Natural killer cell treated with Interleukin-12 subunit alpha and Interleukin-12 subunit beta and Interleukin-15 and Interleukin-18, amount 100 ng/mL, for 72 hours (primary cell): ENCODE measurements around the gene FBXW4. TPM values are rescaled to one million over a fixed set of nuclear protein-coding genes. Genes with fewer than 3 reads are reported as not detected.
A peak's percentile ranks its signal among the peaks of the same experiment; 100 is the strongest.

Experiments
- ATAC-seq, 2 donors: fragments of 150-1000 bp; cut with Tn5 transposase in 1 of 2; sonication (Bioruptor Pico), chemical (Tn5 transposase) in 1 of 2; 2 replicates each; pipeline ENCODE4 v1.10.0; 2021
- DNase-seq: peaks from one replicate; pipeline ENCODE4 v3.0.0; 2022; ENCODE audit warnings: low spot score
- H3K27ac Mint-ChIP-seq, 2 donors: 1 replicate in 1 of 2; 2 replicates in 1 of 2; pipeline ENCODE4 v1.8.0; 2022; ENCODE audit warnings: mixed read lengths in 2 of 2, mild to moderate bottlenecking in 1 of 2, moderate library complexity in 1 of 2
- H3K27me3 Mint-ChIP-seq, 2 donors: 1 replicate in 1 of 2; 2 replicates in 1 of 2; pipeline ENCODE4 v1.8.0; 2022; ENCODE audit warnings: mixed read lengths in 2 of 2
- H3K36me3 Mint-ChIP-seq: one replicate; pipeline ENCODE4 v1.8.0; 2022; ENCODE audit warnings: mixed read lengths
- H3K4me1 Mint-ChIP-seq, 2 donors: 1 replicate in 1 of 2; 2 replicates in 1 of 2; pipeline ENCODE4 v1.8.0; 2022; ENCODE audit warnings: low read depth in 2 of 2, mixed read lengths in 2 of 2, mild to moderate bottlenecking in 1 of 2
- H3K4me3 Mint-ChIP-seq: one replicate; pipeline ENCODE4 v1.8.0; 2022; ENCODE audit warnings: mixed read lengths
- H3K9me3 Mint-ChIP-seq: 2 replicates; pipeline ENCODE4 v1.8.0; 2022; ENCODE audit warnings: mixed read lengths
- total RNA-seq, 2 donors: library from RNA; stranded (reverse); gene quantifications; one replicate each; pipeline ENCODE4 v1.2.3, GENCODE V29; 2022

FBXW4 gene
- total RNA-seq, 2 donors from 2014 or later = 45.5 to 52.3 TPM

DNA sequence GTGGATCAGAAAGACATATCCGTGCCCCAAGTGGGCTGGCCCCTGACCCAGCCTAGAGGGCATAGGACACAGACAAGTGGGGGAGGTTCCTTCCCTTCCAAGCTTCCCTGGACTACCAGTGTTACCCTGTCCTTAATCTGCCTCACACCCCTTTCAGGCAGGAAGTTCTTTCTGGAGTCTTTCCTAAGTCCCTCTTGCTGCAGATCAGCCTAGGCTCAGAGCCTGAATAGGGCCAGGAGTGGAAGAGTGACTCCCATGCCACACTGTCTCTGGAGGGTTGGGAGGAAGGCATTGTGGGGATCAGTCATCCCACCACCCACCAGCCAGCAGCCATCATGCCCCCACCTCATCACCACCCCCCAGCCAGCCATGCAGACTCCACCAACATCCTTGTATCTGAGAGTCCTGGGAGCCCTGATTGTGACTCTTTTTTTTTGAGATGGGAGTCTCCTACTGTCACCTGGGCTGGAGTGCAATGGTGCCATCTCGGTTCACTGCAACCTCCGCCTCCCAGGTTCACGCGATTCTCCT is 129.5 kb downstream of the FBXW4 start:
- Mint-ChIP-seq H3K9me3 (no peaks in the 10 kb centered on the region), H3K36me3 (no peaks in the 10 kb centered on the region), H3K4me1 (peaks cover 8 to 9% of the 10 kb centered on the region in 2 donors), H3K27ac (no peak overlapping the region), H3K27me3 (peaks cover 26 to 34% of the 10 kb centered on the region in 2 donors), H3K4me3 (no peak overlapping the region)
- ATAC-seq = no peak
- DNase-seq = peak; percentile 49

DNA sequence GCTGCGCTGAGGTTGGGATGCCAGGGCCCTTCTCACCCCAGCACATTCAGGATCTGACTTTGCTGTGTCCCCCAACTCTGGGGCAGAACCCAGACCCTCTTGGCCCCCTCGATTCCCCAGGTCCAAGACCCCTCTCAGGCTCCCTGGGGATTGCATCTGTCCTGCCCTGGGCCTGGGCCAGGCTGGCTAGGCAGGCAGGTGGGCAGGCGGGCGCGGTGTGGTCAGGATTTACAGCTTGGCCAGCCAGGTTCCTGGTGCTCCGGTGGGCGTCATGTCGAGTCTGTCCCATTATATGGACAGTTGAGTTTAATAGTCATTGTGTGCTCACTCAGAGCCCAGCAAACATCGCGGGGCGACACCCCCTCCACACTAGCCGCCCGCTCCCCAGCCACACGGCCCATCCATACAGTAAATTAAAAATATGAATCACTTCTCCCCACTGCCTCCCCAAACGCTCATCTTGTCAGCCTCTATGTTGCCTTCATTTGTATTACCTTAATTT is 130.4 kb downstream of the FBXW4 start:
- DNase-seq (no peak), ATAC-seq (no peak)
- no peak overlapping the region for H3K4me3 Mint-ChIP-seq
- peaks cover 26 to 34% of the 10 kb centered on the region in 2 donors for H3K27me3 Mint-ChIP-seq
- H3K27ac Mint-ChIP-seq = no peak overlapping the region
- H3K9me3 Mint-ChIP-seq = no peaks in the 10 kb centered on the region
- H3K4me1 Mint-ChIP-seq = peaks cover 8 to 10% of the 10 kb centered on the region in 2 donors
- no peaks in the 10 kb centered on the region for H3K36me3 Mint-ChIP-seq

DNA sequence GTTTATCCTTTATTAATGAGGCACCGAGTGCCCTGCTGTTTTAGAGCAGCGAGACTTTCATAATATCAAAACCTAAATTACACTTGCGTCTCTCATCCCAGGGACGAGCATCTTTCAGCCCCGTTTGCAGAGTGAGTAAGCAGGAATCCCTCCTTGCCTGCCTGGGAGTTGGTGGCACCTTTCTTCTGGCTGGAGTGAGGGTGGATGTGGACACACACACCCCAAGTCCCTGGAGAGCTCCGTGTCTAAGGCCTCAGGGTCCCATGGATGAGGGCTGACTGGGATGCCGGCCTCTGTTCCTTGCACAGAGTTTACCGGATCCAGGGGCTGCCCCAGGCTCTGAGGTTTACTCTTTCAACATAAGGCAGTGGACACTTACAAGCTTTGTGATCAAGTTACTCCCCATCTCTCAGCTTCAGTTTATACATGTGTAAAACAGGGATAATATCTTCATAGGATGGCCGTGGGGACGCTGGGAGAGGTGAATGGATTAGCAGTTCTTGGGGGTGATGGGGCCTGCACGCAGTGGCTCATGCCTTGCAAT is 131.4 kb downstream of the FBXW4 start:
- Mint-ChIP-seq H3K4me1 (peaks cover 8 to 11% of the 10 kb centered on the region in 2 donors), H3K27me3 (peaks cover 23 to 30% of the 10 kb centered on the region in 2 donors), H3K27ac (peak overlapping the region in 1 of 2 donors; percentile 56), H3K9me3 (no peaks in the 10 kb centered on the region), H3K4me3 (no peak overlapping the region), H3K36me3 (no peaks in the 10 kb centered on the region)
- ATAC-seq = no peak
- DNase-seq = peak; percentile 45

DNA sequence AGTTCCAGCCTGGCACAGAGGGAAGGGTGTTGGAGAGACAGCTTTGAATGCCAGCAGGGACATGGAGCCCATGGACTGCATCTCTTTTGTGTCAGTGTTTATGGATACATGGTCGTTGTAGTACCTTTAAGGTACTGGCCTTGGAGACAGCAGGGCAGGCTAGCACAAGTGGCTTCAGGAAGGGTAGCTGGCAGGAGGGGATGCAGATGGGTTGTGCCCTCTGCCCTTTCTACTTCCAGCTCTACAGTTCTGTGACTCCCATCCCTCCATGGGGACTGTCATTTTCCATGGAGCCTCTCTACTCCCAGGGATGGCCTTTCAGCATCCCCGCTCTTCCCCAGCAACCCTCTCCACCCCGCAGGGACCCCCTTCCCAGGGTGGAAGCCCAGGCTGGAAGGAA is 132.0 kb downstream of the FBXW4 start:
- Mint-ChIP-seq H3K27ac (no peak overlapping the region), H3K4me1 (peaks cover 12 to 15% of the 10 kb centered on the region in 2 donors), H3K9me3 (no peaks in the 10 kb centered on the region), H3K36me3 (no peaks in the 10 kb centered on the region), H3K4me3 (no peak overlapping the region), H3K27me3 (peaks cover 17 to 26% of the 10 kb centered on the region in 2 donors)
- no peak for DNase-seq
- no peak for ATAC-seq

DNA sequence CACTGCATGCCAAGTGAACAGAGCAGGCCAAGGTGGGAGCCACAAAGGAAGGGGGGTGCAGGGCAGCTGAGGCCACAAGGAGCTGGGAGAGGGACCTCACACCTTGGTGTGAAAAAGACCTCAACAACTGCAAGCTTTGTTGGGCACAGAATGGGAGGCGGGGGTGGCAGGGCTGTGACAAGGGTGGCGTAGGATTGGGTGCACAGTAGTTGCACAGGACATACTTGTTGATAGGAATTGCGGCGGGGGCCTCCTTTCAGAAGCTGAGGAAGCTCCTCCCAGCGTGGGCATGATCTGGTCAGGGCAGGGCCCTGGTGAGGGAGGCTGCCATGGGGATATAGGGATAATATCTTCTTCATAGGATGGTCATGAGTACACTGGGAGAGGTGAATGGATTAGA is 132.7 kb downstream of the FBXW4 start:
- no peak overlapping the region for H3K27ac Mint-ChIP-seq
- DNase-seq = peak; percentile 54

DNA sequence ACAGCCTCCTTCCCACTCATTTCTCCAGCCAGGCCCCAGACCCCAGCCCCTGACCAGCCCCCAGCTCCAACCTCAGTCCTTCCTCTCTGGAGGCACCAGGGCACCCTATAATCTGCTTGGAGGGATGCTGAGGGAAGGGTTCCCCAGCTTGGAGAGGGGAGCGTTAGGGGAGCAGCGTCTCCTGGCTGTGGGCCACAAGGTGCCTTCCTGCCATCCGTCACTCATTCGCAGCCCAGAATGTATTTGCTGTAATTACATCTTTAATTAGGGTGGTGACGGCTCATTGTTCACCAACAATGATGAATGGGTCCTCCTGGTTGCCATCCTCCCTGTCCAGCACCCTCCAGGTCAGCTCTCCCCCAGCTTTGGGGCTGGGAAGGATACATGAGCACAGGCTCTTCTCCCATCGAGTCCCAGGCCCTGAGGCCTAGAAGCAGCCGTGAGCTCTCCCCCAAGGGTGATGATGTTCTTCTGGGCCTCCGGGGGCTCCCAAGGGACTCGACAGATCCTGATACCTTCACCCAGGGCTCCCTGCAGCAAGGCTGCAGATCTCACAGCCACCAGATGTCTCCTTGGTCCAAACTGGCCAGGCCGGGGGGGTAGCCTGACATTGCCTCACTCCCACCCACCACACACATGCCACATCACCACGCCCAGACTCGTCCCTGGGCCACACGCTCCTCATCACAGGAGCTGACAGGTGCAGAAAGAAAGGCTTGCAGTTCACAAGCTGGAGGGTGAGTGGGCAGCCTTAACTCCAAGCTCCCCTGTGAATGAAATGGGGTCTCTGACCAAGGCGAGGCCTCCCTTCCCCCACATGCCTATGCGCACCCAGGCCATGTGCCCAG is 133.7 kb downstream of the FBXW4 start:
- no peak overlapping the region for H3K27ac Mint-ChIP-seq
- no peaks in the 10 kb centered on the region for H3K9me3 Mint-ChIP-seq
- peak; percentile 54 for DNase-seq
- no peak overlapping the region for H3K4me3 Mint-ChIP-seq
- H3K4me1 Mint-ChIP-seq = peaks cover 9 to 16% of the 10 kb centered on the region in 2 donors
- H3K27me3 Mint-ChIP-seq = peaks cover 5 to 17% of the 10 kb centered on the region in 2 donors
- no peaks in the 10 kb centered on the region for H3K36me3 Mint-ChIP-seq
- no peak for ATAC-seq

More for the DNA sequence above, 132.7 kb downstream of the FBXW4 start:
- H3K36me3 Mint-ChIP-seq = no peaks in the 10 kb centered on the region
- no peaks in the 10 kb centered on the region for H3K9me3 Mint-ChIP-seq
- ATAC-seq = no peak
- no peak overlapping the region for H3K4me3 Mint-ChIP-seq
- peaks cover 10 to 21% of the 10 kb centered on the region in 2 donors for H3K27me3 Mint-ChIP-seq
- H3K4me1 Mint-ChIP-seq = peaks cover 14 to 19% of the 10 kb centered on the region in 2 donors

Other genes starting within 250 kb of the FBXW4 start
- gene POLL, start 106.9 kb downstream of the FBXW4 start, total RNA-seq = 10 to 100 TPM; 27.6 to 37.3 TPM
- 10 to 100 TPM in 1 of 2 donors, 1 to 10 TPM in 1; 8.2 to 11.2 TPM for gene DPCD, start 106.8 kb downstream of the FBXW4 start, total RNA-seq
- gene FGF8, start 80.9 kb upstream of the FBXW4 start, total RNA-seq = not detected
- 100 to 1,000 TPM in 1 of 2 donors, 10 to 100 TPM in 1; 52.5 to 157 TPM for gene NPM3, start 88.3 kb upstream of the FBXW4 start, total RNA-seq
- gene OGA, start 123.3 kb upstream of the FBXW4 start, total RNA-seq = 100 to 1,000 TPM; 174 to 237 TPM
- 1 to 10 TPM; 2.2 to 6.8 TPM for gene KCNIP2, start 148.6 kb upstream of the FBXW4 start, total RNA-seq